ENCODE data around the gene NRN1L.

- no peak for TF ChIP-seq EZH2 (IDR thresholded peaks at IDR 0.05; ENCODE audit: borderline replicate concordance, low read depth, low read length, poor library complexity, severe bottlenecking)
- TF ChIP-seq, protein P1, sequence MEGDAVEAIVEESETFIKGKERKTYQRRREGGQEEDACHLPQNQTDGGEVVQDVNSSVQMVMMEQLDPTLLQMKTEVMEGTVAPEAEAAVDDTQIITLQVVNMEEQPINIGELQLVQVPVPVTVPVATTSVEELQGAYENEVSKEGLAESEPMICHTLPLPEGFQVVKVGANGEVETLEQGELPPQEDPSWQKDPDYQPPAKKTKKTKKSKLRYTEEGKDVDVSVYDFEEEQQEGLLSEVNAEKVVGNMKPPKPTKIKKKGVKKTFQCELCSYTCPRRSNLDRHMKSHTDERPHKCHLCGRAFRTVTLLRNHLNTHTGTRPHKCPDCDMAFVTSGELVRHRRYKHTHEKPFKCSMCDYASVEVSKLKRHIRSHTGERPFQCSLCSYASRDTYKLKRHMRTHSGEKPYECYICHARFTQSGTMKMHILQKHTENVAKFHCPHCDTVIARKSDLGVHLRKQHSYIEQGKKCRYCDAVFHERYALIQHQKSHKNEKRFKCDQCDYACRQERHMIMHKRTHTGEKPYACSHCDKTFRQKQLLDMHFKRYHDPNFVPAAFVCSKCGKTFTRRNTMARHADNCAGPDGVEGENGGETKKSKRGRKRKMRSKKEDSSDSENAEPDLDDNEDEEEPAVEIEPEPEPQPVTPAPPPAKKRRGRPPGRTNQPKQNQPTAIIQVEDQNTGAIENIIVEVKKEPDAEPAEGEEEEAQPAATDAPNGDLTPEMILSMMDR (conservative IDR thresholded peaks at IDR 0.05; ENCODE audit: low read depth, low read length), result no peak
Measured at GRCh38 chr16:67848118-67848517, 36.6 kb upstream of the NRN1L start.
